Caki2 (cell line): Measurements from ENCODE around the gene ABLIM1. TPM values are rescaled to one million over a fixed set of nuclear protein-coding genes. Genes with fewer than 3 reads are reported as not detected.
A peak's percentile ranks its signal among the peaks of the same experiment; 100 is the strongest.

Source experiments
- DNase-seq: peaks from one replicate; pipeline ENCODE4 v3.0.0-alpha.2; 2015; ENCODE audit warnings: low read depth
- in situ Hi-C: cut with HindIII; loops from 2 replicates; pipeline ENCODE4 v1.10.0; 2016; ENCODE audit warnings: low sequenced_read_pairs, low pct_unique_long_range_greater_than_20kb, mixed read lengths
- total RNA-seq: library from RNA; depleted of rRNA; stranded (reverse); fragments of >200 nt; shearing (Covaris generic); gene quantifications from 2 replicates; pipeline ENCODE4 v1.2.3, GENCODE V29; 2014; ENCODE audit warnings: low replicate concordance

Gene ABLIM1
- total RNA-seq, 1 experiment from 2014 or later: 2.2 TPM

- DNase-seq: no peak
Observed at GRCh38 chr10:114682532-114682931, 24.5 kb upstream of the ABLIM1 start.

GRCh38 chr10:114682121-114682520, 24.0 kb upstream of the ABLIM1 start:
- in situ Hi-C loops: no loop called here
- DNase-seq: no peak

More at GRCh38 chr10:114682532-114682931, 24.5 kb upstream of the ABLIM1 start:
- in situ Hi-C loops: no loop called here

GRCh38 chr10:114681542-114681941, 23.5 kb upstream of the ABLIM1 start:
- DNase-seq: no peak
- in situ Hi-C loops: no loop called here

GRCh38 chr10:114680543-114681117, 22.6 kb upstream of the ABLIM1 start:
- no peak for DNase-seq
- in situ Hi-C loops: no loop called here

GRCh38 chr10:114679552-114679951, 21.5 kb upstream of the ABLIM1 start:
- in situ Hi-C loops: no loop called here
- no peak for DNase-seq

GRCh38 chr10:114678820-114679219, 20.7 kb upstream of the ABLIM1 start:
- in situ Hi-C loops: no loop called here
- no peak for DNase-seq

- in situ Hi-C loops: no loop called here
- no peak for DNase-seq
Observed at GRCh38 chr10:114678336-114678735, 20.3 kb upstream of the ABLIM1 start.

- DNase-seq: no peak
- in situ Hi-C loops: no loop called here
Observed at GRCh38 chr10:114674346-114674745, 16.3 kb upstream of the ABLIM1 start.

GRCh38 chr10:114669648-114670047, 11.6 kb upstream of the ABLIM1 start:
- in situ Hi-C loops: no loop called here

GRCh38 chr10:114668375-114669080, 10.5 kb upstream of the ABLIM1 start:
- in situ Hi-C loops: no loop called here
- no peak for DNase-seq

More at GRCh38 chr10:114669648-114670047, 11.6 kb upstream of the ABLIM1 start:
- DNase-seq: no peak

GRCh38 chr10:114665873-114666272, 7.8 kb upstream of the ABLIM1 start:
- in situ Hi-C loops: no loop called here

GRCh38 chr10:114665406-114665805, 7.3 kb upstream of the ABLIM1 start:
- in situ Hi-C loops: no loop called here
- DNase-seq: peak; percentile 44

More at GRCh38 chr10:114665873-114666272, 7.8 kb upstream of the ABLIM1 start:
- no peak for DNase-seq

- no peak for DNase-seq
- in situ Hi-C loops: no loop called here
Observed at GRCh38 chr10:114664127-114664526, 6.1 kb upstream of the ABLIM1 start.

GRCh38 chr10:114663626-114664025, 5.6 kb upstream of the ABLIM1 start:
- in situ Hi-C loops: no loop called here
- no peak for DNase-seq

GRCh38 chr10:114662646-114663217, 4.7 kb upstream of the ABLIM1 start:
- in situ Hi-C loops: no loop called here
- no peak for DNase-seq

GRCh38 chr10:114661212-114661880, 3.3 kb upstream of the ABLIM1 start:
- in situ Hi-C loops: no loop called here
- DNase-seq: no peak

GRCh38 chr10:114655671-114656070, 2.4 kb downstream of the ABLIM1 start:
- in situ Hi-C loops: no loop called here
- no peak for DNase-seq

GRCh38 chr10:114654822-114655575, 3.1 kb downstream of the ABLIM1 start:
- DNase-seq: no peak

More at GRCh38 chr10:114654822-114655575, 3.1 kb downstream of the ABLIM1 start:
- in situ Hi-C loops: no loop called here
